Kidney glomerular epithelial cell (primary cell): ENCODE measurements around the gene TBC1D16.

Source experiments
- DNase-seq: peaks from one replicate; lab custom pipeline; 2025; lab: John Stamatoyannopoulos, UW

The TBC1D16 gene

GRCh38 chr17:79888811-79889634 is 146.6 kb downstream of the TBC1D16 start:
- no peak for DNase-seq

GRCh38 chr17:79888009-79888540 is 147.6 kb downstream of the TBC1D16 start:
- DNase-seq, result no peak

- no peak for DNase-seq
These were observed 148.2 kb downstream of the TBC1D16 start for GRCh38 chr17:79887451-79887991.

GRCh38 chr17:79883202-79883601 is 152.5 kb downstream of the TBC1D16 start:
- no peak for DNase-seq
